ENCODE measurements around the gene HS6ST3. TPM values are rescaled to one million over a fixed set of nuclear protein-coding genes. Genes with fewer than 3 reads are reported as not detected.

HS6ST3 gene
- total RNA-seq, 1 experiment from 2014 or later = 1.2 TPM

DNA sequence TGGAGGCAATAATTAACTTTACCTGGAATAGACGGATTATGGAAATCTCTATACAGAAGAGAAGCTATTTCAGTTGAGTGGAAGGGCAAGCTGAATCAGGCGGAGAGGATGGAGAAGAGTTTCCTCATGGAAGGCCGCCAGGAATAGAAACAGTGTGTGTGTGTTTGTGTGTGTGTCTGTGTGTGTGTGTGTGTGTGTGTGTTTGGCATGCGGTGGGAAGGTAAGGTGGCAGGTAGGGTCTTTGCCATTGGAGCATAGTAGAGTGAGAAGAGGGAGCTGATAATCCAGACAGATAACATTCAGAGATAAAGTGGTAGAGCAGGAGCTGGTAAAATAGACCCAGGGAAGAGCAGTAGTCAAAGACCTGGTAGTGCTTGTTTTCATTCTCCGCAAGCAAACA is 9.2 kb upstream of the HS6ST3 start (continued):
- TF ChIP-seq NR1H2 (CRISPR knock-in tag; IDR thresholded peaks at IDR 0.05) (no peak), FOXJ3 (CRISPR knock-in tag; IDR thresholded peaks at IDR 0.05; ENCODE audit: borderline replicate concordance) (no peak)
- TF ChIP-seq, protein P1, sequence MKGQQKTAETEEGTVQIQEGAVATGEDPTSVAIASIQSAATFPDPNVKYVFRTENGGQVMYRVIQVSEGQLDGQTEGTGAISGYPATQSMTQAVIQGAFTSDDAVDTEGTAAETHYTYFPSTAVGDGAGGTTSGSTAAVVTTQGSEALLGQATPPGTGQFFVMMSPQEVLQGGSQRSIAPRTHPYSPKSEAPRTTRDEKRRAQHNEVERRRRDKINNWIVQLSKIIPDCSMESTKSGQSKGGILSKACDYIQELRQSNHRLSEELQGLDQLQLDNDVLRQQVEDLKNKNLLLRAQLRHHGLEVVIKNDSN (CRISPR knock-in tag; IDR thresholded peaks at IDR 0.05) = no peak

DNA sequence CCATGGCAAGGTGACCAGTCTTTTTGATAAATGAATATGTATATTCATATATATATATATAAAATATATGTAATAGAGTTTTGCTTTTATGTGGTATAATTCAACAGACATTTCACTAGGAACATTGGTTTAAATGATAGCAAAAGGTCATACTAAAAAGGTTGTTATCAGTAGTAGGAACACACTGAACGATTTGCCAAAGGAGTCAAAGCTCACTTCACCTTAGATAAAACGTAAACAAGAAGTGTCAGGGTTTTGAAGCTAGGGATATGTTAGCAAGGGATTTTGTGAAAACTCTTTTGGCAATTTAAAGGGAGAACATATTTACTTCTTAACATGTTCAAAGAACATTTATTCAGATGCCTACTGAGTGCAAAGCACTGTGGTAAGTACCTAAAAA is 8.0 kb upstream of the HS6ST3 start:
- DNase-seq (ENCODE audit: low spot score) (no peak), ATAC-seq (no peak)
- Mint-ChIP-seq H3K27me3 (ENCODE audit: low read depth) (peaks cover under 1% of the 10 kb centered on the region; the same call in 1 of the 2 replicates), H3K36me3 (no peaks in the 10 kb centered on the region), H3K27ac (no peak overlapping the region), H3K4me1 (peaks cover 24% of the 10 kb centered on the region), H3K4me3 (no peak overlapping the region), H3K9me3 (no peaks in the 10 kb centered on the region)
- ChIA-PET CTCF (interaction anchor here (2.7 kb wide), 1 partner anchor 9 kb away, joined by 12 read pairs; no protein-coding TSS in a partner anchor), POLR2A (no interaction called here)
- no peak for TF ChIP-seq ZNF138 (CRISPR knock-in tag; conservative IDR thresholded peaks at IDR 0.05)
- TF ChIP-seq, protein P2, sequence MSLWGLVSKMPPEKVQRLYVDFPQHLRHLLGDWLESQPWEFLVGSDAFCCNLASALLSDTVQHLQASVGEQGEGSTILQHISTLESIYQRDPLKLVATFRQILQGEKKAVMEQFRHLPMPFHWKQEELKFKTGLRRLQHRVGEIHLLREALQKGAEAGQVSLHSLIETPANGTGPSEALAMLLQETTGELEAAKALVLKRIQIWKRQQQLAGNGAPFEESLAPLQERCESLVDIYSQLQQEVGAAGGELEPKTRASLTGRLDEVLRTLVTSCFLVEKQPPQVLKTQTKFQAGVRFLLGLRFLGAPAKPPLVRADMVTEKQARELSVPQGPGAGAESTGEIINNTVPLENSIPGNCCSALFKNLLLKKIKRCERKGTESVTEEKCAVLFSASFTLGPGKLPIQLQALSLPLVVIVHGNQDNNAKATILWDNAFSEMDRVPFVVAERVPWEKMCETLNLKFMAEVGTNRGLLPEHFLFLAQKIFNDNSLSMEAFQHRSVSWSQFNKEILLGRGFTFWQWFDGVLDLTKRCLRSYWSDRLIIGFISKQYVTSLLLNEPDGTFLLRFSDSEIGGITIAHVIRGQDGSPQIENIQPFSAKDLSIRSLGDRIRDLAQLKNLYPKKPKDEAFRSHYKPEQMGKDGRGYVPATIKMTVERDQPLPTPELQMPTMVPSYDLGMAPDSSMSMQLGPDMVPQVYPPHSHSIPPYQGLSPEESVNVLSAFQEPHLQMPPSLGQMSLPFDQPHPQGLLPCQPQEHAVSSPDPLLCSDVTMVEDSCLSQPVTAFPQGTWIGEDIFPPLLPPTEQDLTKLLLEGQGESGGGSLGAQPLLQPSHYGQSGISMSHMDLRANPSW (CRISPR knock-in tag; conservative IDR thresholded peaks at IDR 0.05; ENCODE audit: low read depth) = no peak

DNA sequence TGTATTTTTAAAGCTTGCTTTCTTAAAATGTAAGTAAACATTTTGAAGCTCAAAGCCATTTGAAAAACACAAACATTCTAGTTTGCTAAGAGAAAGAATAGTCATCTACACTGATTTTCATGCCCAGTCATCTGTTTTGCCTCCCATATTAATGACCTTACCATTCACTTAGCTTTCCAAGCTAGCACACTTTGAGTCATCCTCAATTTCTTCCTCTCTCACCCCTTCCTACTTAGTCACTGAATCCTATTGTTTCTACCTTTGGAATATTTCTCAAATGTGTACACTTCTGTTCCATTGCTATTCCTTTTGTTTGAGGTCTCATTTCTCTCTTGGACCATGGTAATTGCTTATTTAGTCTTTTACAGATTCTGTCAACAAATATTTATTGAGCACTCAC is 7.3 kb upstream of the HS6ST3 start:
- ChIA-PET CTCF (interaction anchor here (2.7 kb wide), 1 partner anchor 10 kb away, joined by 12 read pairs; no protein-coding TSS in a partner anchor), POLR2A (no interaction called here)
- TF ChIP-seq, protein P3, sequence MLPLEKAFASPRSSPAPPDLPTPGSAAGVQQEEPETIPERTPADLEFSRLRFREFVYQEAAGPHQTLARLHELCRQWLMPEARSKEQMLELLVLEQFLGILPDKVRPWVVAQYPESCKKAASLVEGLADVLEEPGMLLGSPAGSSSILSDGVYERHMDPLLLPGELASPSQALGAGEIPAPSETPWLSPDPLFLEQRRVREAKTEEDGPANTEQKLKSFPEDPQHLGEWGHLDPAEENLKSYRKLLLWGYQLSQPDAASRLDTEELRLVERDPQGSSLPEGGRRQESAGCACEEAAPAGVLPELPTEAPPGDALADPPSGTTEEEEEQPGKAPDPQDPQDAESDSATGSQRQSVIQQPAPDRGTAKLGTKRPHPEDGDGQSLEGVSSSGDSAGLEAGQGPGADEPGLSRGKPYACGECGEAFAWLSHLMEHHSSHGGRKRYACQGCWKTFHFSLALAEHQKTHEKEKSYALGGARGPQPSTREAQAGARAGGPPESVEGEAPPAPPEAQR (CRISPR knock-in tag; IDR thresholded peaks at IDR 0.05) = no peak
- no peak for TF ChIP-seq ZNF317 (CRISPR knock-in tag; IDR thresholded peaks at IDR 0.05; ENCODE audit: borderline replicate concordance, low read depth)
- TF ChIP-seq, protein P4, sequence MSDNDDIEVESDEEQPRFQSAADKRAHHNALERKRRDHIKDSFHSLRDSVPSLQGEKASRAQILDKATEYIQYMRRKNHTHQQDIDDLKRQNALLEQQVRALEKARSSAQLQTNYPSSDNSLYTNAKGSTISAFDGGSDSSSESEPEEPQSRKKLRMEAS (CRISPR knock-in tag; IDR thresholded peaks at IDR 0.05) = no peak
- no peak for TF ChIP-seq NR3C1 (CRISPR knock-in tag; conservative IDR thresholded peaks at IDR 0.05; ENCODE audit: low read depth)
- Mint-ChIP-seq H3K4me3 (no peak overlapping the region), H3K9me3 (no peaks in the 10 kb centered on the region), H3K36me3 (no peaks in the 10 kb centered on the region), H3K27ac (no peak overlapping the region), H3K4me1 (peaks cover 27% of the 10 kb centered on the region), H3K27me3 (ENCODE audit: low read depth) (peaks cover 4% of the 10 kb centered on the region; the same call in 1 of the 2 replicates)
- no peak for ATAC-seq
- DNase-seq (ENCODE audit: low spot score) = no peak

DNA sequence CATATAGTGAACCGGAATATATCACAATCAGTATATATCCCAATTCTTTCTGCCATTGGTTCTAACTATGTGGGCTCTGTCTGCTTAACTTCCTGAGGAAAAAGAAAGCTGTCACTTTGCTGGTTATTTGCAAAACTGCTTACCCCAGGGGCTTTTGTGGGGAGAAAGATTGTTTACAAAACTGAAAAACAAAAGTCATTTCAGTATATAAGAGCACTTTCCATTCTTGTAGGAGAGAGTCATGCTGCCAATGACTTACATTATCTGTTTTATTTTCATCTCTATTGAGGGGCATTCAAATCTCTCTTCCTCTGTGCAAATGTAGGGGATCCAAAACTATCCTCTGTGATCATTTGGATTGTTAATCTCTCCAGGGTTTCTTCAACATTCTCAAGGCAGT is 3.2 kb upstream of the HS6ST3 start:
- TF ChIP-seq, protein P5, sequence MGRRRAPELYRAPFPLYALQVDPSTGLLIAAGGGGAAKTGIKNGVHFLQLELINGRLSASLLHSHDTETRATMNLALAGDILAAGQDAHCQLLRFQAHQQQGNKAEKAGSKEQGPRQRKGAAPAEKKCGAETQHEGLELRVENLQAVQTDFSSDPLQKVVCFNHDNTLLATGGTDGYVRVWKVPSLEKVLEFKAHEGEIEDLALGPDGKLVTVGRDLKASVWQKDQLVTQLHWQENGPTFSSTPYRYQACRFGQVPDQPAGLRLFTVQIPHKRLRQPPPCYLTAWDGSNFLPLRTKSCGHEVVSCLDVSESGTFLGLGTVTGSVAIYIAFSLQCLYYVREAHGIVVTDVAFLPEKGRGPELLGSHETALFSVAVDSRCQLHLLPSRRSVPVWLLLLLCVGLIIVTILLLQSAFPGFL (CRISPR knock-in tag; IDR thresholded peaks at IDR 0.05; ENCODE audit: borderline replicate concordance) = no peak
- no peak for TF ChIP-seq RELA (CRISPR knock-in tag; IDR thresholded peaks at IDR 0.05; ENCODE audit: borderline replicate concordance)
- Mint-ChIP-seq H3K27me3 (ENCODE audit: low read depth) (peaks cover 33% of the 10 kb centered on the region), H3K36me3 (no peaks in the 10 kb centered on the region), H3K4me3 (no peak overlapping the region), H3K27ac (no peak overlapping the region), H3K9me3 (no peaks in the 10 kb centered on the region), H3K4me1 (peaks cover 33% of the 10 kb centered on the region)
- CTCF ChIA-PET = interaction anchor here (0.8 to 1.1 kb wide), 2 partner anchors 14 to 67 kb away, joined by 3 to 4 read pairs; no protein-coding TSS in a partner anchor
- ATAC-seq = no peak
- DNase-seq (ENCODE audit: low spot score) = no peak
- POLR2A ChIA-PET = no interaction called here

Measured in WTC11 (cell line).